Measurements from ENCODE around the gene NUS1. TPM values are rescaled to one million over a fixed set of nuclear protein-coding genes. Genes with fewer than 3 reads are reported as not detected.
"Not testable (repeated sequence)": the region's sequence is repeated elsewhere in the genome, so short reads cannot be mapped to it uniquely, and the experiment has no call there.

Gene NUS1
- 10 to 100 TPM in 1 of 2 donors, 1 to 10 TPM in 1; 9.2 to 13.3 TPM for polyA plus RNA-seq

GRCh38 chr6:117674991-117675657 is at the start of gene NUS1:
Gene NUS1 (plus strand): TSS chr6:117675469. CDS start chr6:117675671, 202 bp downstream.
- Histone ChIP-seq H3K27me3 (ENCODE audit: control insufficient read depth in 1 of 2, insufficient read depth in 2 of 2, low read length in 2 of 2) (no peaks in the 10 kb centered on the region), H3K9me3 (ENCODE audit: control insufficient read depth in 2 of 2, insufficient read depth in 1 of 2, low read depth in 1 of 2, low read length in 1 of 2) (no peaks in the 10 kb centered on the region), H3K36me3 (ENCODE audit: control insufficient read depth in 2 of 2, insufficient read depth in 2 of 2, low read length in 1 of 2) (peaks cover 0 to 3% of the 10 kb centered on the region in 2 donors), H3K27ac (ENCODE audit: low read depth in 2 of 2, low read length in 1 of 2) (peak within 1 kb of the TSS; percentile 51 to 58), H3K4me3 (ENCODE audit: low read depth in 1 of 2, low read length in 2 of 2) (peak within 1 kb of the TSS; percentile 69 to 78), H3K4me1 (ENCODE audit: control insufficient read depth in 2 of 2, insufficient read depth in 2 of 2, low read length in 1 of 2) (peaks cover 0 to 4% of the 10 kb centered on the region in 2 donors)
- WGBS, 2 donors: 0 to 1% methylated on average over 53 of the region's 53 CpGs

- H3K4me3 ChIP-seq (ENCODE audit: low read depth in 1 of 2, low read length in 2 of 2): no peak overlapping the region
- H3K27me3 ChIP-seq (ENCODE audit: control insufficient read depth in 1 of 2, insufficient read depth in 2 of 2, low read length in 2 of 2): no peaks in the 10 kb centered on the region
- no peaks in the 10 kb centered on the region for H3K9me3 ChIP-seq (ENCODE audit: control insufficient read depth in 2 of 2, insufficient read depth in 1 of 2, low read depth in 1 of 2, low read length in 1 of 2)
- no peak overlapping the region for H3K27ac ChIP-seq (ENCODE audit: low read depth in 2 of 2, low read length in 1 of 2)
- no peaks in the 10 kb centered on the region for H3K36me3 ChIP-seq (ENCODE audit: control insufficient read depth in 2 of 2, insufficient read depth in 2 of 2, low read length in 1 of 2)
- H3K4me1 ChIP-seq (ENCODE audit: control insufficient read depth in 2 of 2, insufficient read depth in 2 of 2, low read length in 1 of 2): no peaks in the 10 kb centered on the region
Measured at GRCh38 chr6:117627533-117627932, 47.7 kb upstream of the NUS1 start.

GRCh38 chr6:117629119-117629660 is 46.1 kb upstream of the NUS1 start:
- Histone ChIP-seq H3K4me1 (ENCODE audit: control insufficient read depth in 2 of 2, insufficient read depth in 2 of 2, low read length in 1 of 2) (no peaks in the 10 kb centered on the region), H3K27ac (ENCODE audit: low read depth in 2 of 2, low read length in 1 of 2) (no peak overlapping the region), H3K9me3 (ENCODE audit: control insufficient read depth in 2 of 2, insufficient read depth in 1 of 2, low read depth in 1 of 2, low read length in 1 of 2) (no peaks in the 10 kb centered on the region), H3K4me3 (ENCODE audit: low read depth in 1 of 2, low read length in 2 of 2) (no peak overlapping the region), H3K27me3 (ENCODE audit: control insufficient read depth in 1 of 2, insufficient read depth in 2 of 2, low read length in 2 of 2) (no peaks in the 10 kb centered on the region), H3K36me3 (ENCODE audit: control insufficient read depth in 2 of 2, insufficient read depth in 2 of 2, low read length in 1 of 2) (no peaks in the 10 kb centered on the region)
- 42 to 47% methylated on average over 1 of the region's 1 CpG for WGBS, 2 donors

DNA sequence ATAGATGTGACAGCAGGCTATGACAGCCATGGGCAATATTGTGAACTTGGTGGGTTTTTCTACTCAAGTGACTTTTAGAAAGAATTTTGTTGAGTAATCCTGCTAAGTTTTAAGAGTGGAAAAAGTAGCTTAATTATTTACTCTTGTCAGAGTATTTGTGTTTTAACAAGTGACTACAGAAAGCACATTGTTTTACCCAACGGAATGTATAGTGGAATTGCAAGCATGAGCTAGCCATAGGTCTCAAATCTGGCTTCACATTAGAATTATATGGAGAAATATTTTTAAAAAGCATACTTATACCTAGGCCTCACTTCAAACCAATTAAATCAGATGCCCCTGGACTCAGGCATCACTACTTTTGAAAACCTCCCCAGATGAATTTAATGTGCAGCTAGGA is 37.5 kb upstream of the NUS1 start:
- Histone ChIP-seq H3K36me3 (ENCODE audit: control insufficient read depth in 2 of 2, insufficient read depth in 2 of 2, low read length in 1 of 2) (no peaks in the 10 kb centered on the region), H3K27me3 (ENCODE audit: control insufficient read depth in 1 of 2, insufficient read depth in 2 of 2, low read length in 2 of 2) (no peaks in the 10 kb centered on the region), H3K4me1 (ENCODE audit: control insufficient read depth in 2 of 2, insufficient read depth in 2 of 2, low read length in 1 of 2) (no peaks in the 10 kb centered on the region), H3K9me3 (ENCODE audit: control insufficient read depth in 2 of 2, insufficient read depth in 1 of 2, low read depth in 1 of 2, low read length in 1 of 2) (no peaks in the 10 kb centered on the region), H3K27ac (ENCODE audit: low read depth in 2 of 2, low read length in 1 of 2) (no peak overlapping the region), H3K4me3 (ENCODE audit: low read depth in 1 of 2, low read length in 2 of 2) (no peak overlapping the region)
- WGBS, 2 donors: 71 to 78% methylated on average over 1 of the region's 1 CpG

DNA sequence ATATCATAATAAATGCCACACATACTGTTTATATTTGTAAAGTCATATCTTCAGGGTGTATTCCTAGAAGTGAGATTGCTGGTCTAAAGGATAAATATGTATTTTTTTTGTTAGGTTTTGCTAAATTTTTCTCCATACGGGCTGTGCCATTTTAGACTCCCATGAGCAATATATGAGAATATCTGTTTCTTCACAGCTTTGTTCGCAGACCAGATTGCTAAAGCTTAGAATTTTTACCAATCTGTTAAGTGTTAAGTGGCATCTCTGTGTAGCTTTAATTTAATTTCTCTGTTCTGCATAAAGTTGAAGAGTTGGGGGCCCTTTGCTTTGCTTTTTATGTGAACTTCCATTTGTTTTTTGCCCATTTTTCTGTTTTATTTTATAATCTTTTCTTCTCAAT is 32.3 kb upstream of the NUS1 start:
- 90 to 92% methylated on average over 2 of the region's 2 CpGs for WGBS, 2 donors

GRCh38 chr6:117651984-117652383 is 23.3 kb upstream of the NUS1 start:
- H3K4me3 ChIP-seq (ENCODE audit: low read depth in 1 of 2, low read length in 2 of 2); H3K9me3 ChIP-seq (ENCODE audit: control insufficient read depth in 2 of 2, insufficient read depth in 1 of 2, low read depth in 1 of 2, low read length in 1 of 2); H3K27me3 ChIP-seq (ENCODE audit: control insufficient read depth in 1 of 2, insufficient read depth in 2 of 2, low read length in 2 of 2); H3K27ac ChIP-seq (ENCODE audit: low read depth in 2 of 2, low read length in 1 of 2); H3K4me1 ChIP-seq (ENCODE audit: control insufficient read depth in 2 of 2, insufficient read depth in 2 of 2, low read length in 1 of 2); H3K36me3 ChIP-seq (ENCODE audit: control insufficient read depth in 2 of 2, insufficient read depth in 2 of 2, low read length in 1 of 2): not testable (repeated sequence)
- 76 to 90% methylated on average over 3 of the region's 3 CpGs for WGBS, 2 donors

More for the DNA sequence above, 32.3 kb upstream of the NUS1 start:
- H3K27ac ChIP-seq (ENCODE audit: low read depth in 2 of 2, low read length in 1 of 2): no peak overlapping the region
- no peaks in the 10 kb centered on the region for H3K36me3 ChIP-seq (ENCODE audit: control insufficient read depth in 2 of 2, insufficient read depth in 2 of 2, low read length in 1 of 2)
- H3K27me3 ChIP-seq (ENCODE audit: control insufficient read depth in 1 of 2, insufficient read depth in 2 of 2, low read length in 2 of 2): no peaks in the 10 kb centered on the region
- H3K9me3 ChIP-seq (ENCODE audit: control insufficient read depth in 2 of 2, insufficient read depth in 1 of 2, low read depth in 1 of 2, low read length in 1 of 2): peaks cover 0 to 4% of the 10 kb centered on the region in 2 donors
- H3K4me3 ChIP-seq (ENCODE audit: low read depth in 1 of 2, low read length in 2 of 2): no peak overlapping the region
- no peaks in the 10 kb centered on the region for H3K4me1 ChIP-seq (ENCODE audit: control insufficient read depth in 2 of 2, insufficient read depth in 2 of 2, low read length in 1 of 2)

- no peaks in the 10 kb centered on the region for H3K9me3 ChIP-seq (ENCODE audit: control insufficient read depth in 2 of 2, insufficient read depth in 1 of 2, low read depth in 1 of 2, low read length in 1 of 2)
- H3K36me3 ChIP-seq (ENCODE audit: control insufficient read depth in 2 of 2, insufficient read depth in 2 of 2, low read length in 1 of 2): no peaks in the 10 kb centered on the region
- H3K27ac ChIP-seq (ENCODE audit: low read depth in 2 of 2, low read length in 1 of 2): no peak overlapping the region
- H3K4me3 ChIP-seq (ENCODE audit: low read depth in 1 of 2, low read length in 2 of 2): no peak overlapping the region
- WGBS, 2 donors: 83 to 94% methylated on average over 2 of the region's 2 CpGs
- H3K27me3 ChIP-seq (ENCODE audit: control insufficient read depth in 1 of 2, insufficient read depth in 2 of 2, low read length in 2 of 2): no peaks in the 10 kb centered on the region
- H3K4me1 ChIP-seq (ENCODE audit: control insufficient read depth in 2 of 2, insufficient read depth in 2 of 2, low read length in 1 of 2): no peaks in the 10 kb centered on the region
Measured at GRCh38 chr6:117653949-117654348, 21.3 kb upstream of the NUS1 start.

GRCh38 chr6:117655380-117655779 is 19.9 kb upstream of the NUS1 start:
- Histone ChIP-seq H3K9me3 (ENCODE audit: control insufficient read depth in 2 of 2, insufficient read depth in 1 of 2, low read depth in 1 of 2, low read length in 1 of 2) (no peaks in the 10 kb centered on the region), H3K27me3 (ENCODE audit: control insufficient read depth in 1 of 2, insufficient read depth in 2 of 2, low read length in 2 of 2) (no peaks in the 10 kb centered on the region), H3K4me1 (ENCODE audit: control insufficient read depth in 2 of 2, insufficient read depth in 2 of 2, low read length in 1 of 2) (no peaks in the 10 kb centered on the region), H3K4me3 (ENCODE audit: low read depth in 1 of 2, low read length in 2 of 2) (no peak overlapping the region), H3K27ac (ENCODE audit: low read depth in 2 of 2, low read length in 1 of 2) (no peak overlapping the region), H3K36me3 (ENCODE audit: control insufficient read depth in 2 of 2, insufficient read depth in 2 of 2, low read length in 1 of 2) (no peaks in the 10 kb centered on the region)
- 81 to 84% methylated on average over 2 of the region's 2 CpGs for WGBS, 2 donors

DNA sequence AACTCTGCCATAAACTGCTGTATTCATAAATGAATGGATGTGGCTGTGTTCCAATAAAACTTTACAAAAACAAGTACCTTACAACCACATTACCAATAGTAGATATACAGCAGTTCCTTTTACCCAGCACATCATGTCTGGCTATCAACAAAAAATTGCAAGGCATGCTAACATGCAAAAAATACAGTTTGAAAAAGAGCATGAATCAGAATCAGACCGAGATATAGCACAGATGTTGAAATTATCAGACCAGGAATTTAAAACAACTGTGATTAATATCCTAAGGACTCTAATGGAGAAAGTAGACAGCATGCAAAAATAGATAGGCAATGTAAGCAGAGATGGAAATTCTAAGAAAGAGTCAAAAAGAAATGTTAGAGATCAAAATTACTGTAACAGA is 8.4 kb upstream of the NUS1 start:
- WGBS, 2 donors: 59 to 76% methylated on average over 1 of the region's 1 CpG

GRCh38 chr6:117668736-117669135 is 6.5 kb upstream of the NUS1 start:
- no peaks in the 10 kb centered on the region for H3K9me3 ChIP-seq (ENCODE audit: control insufficient read depth in 2 of 2, insufficient read depth in 1 of 2, low read depth in 1 of 2, low read length in 1 of 2)
- H3K4me3 ChIP-seq (ENCODE audit: low read depth in 1 of 2, low read length in 2 of 2): no peak overlapping the region
- H3K27me3 ChIP-seq (ENCODE audit: control insufficient read depth in 1 of 2, insufficient read depth in 2 of 2, low read length in 2 of 2): no peaks in the 10 kb centered on the region
- H3K4me1 ChIP-seq (ENCODE audit: control insufficient read depth in 2 of 2, insufficient read depth in 2 of 2, low read length in 1 of 2): no peaks in the 10 kb centered on the region
- no peak overlapping the region for H3K27ac ChIP-seq (ENCODE audit: low read depth in 2 of 2, low read length in 1 of 2)
- no peaks in the 10 kb centered on the region for H3K36me3 ChIP-seq (ENCODE audit: control insufficient read depth in 2 of 2, insufficient read depth in 2 of 2, low read length in 1 of 2)

More for the DNA sequence above, 8.4 kb upstream of the NUS1 start:
- Histone ChIP-seq H3K4me3 (ENCODE audit: low read depth in 1 of 2, low read length in 2 of 2) (no peak overlapping the region), H3K27ac (ENCODE audit: low read depth in 2 of 2, low read length in 1 of 2) (no peak overlapping the region), H3K9me3 (ENCODE audit: control insufficient read depth in 2 of 2, insufficient read depth in 1 of 2, low read depth in 1 of 2, low read length in 1 of 2) (no peaks in the 10 kb centered on the region), H3K36me3 (ENCODE audit: control insufficient read depth in 2 of 2, insufficient read depth in 2 of 2, low read length in 1 of 2) (no peaks in the 10 kb centered on the region), H3K4me1 (ENCODE audit: control insufficient read depth in 2 of 2, insufficient read depth in 2 of 2, low read length in 1 of 2) (no peaks in the 10 kb centered on the region), H3K27me3 (ENCODE audit: control insufficient read depth in 1 of 2, insufficient read depth in 2 of 2, low read length in 2 of 2) (no peaks in the 10 kb centered on the region)
